ENCODE results near the gene TMPRSS2. TPM values are rescaled to one million over a fixed set of nuclear protein-coding genes. Genes with fewer than 3 reads are reported as not detected.

Gene TMPRSS2
- total and polyA plus RNA-seq, 2 of the 13 experiments (the other 11 are each of a cell fraction or from before 2014, with no cell fraction given), result 1.7 to 1.8 TPM

- WGBS (ENCODE audit: low lambda C conversion rate), result 67% methylated on average over 4 of the region's 5 CpGs
- intact Hi-C loops (cut with micrococcal nuclease; ENCODE audit: unreplicated experiment), result no loop called here
- no peak for TF ChIP-seq ZNF615 (CRISPR knock-in tag; IDR thresholded peaks at IDR 0.05; ENCODE audit: borderline replicate concordance)
- no peak for TF ChIP-seq NFKB2 (CRISPR knock-in tag; IDR thresholded peaks at IDR 0.05; ENCODE audit: borderline replicate concordance)
- no peak for TF ChIP-seq MTF1 (CRISPR knock-in tag; IDR thresholded peaks at IDR 0.05)
- no peak for TF ChIP-seq ZNF143 (CRISPR knock-in tag; IDR thresholded peaks at IDR 0.05)
- no peak for TF ChIP-seq HHEX (CRISPR knock-in tag; IDR thresholded peaks at IDR 0.05)
- no peak for TF ChIP-seq XRCC5 (optimal IDR thresholded peaks at IDR 0.05; ENCODE audit: low read length)
- TF ChIP-seq ATF1 (CRISPR knock-in tag; IDR thresholded peaks at IDR 0.05), result no peak
- no peak for TF ChIP-seq BRD4 (CRISPR knock-in tag; IDR thresholded peaks at IDR 0.05)
- TF ChIP-seq CENPX (CRISPR knock-in tag; IDR thresholded peaks at IDR 0.05), result no peak
- no peak for TF ChIP-seq REPIN1 (CRISPR knock-in tag; IDR thresholded peaks at IDR 0.05; ENCODE audit: borderline replicate concordance, low read depth)
- TF ChIP-seq ZFP41 (CRISPR knock-in tag; IDR thresholded peaks at IDR 0.05; ENCODE audit: borderline replicate concordance), result no peak
- TF ChIP-seq PHB2 (IDR thresholded peaks at IDR 0.05; ENCODE audit: partially characterized antibody), result no peak
- TF ChIP-seq USF2 (IDR thresholded peaks at IDR 0.05; ENCODE audit: low read depth, low read length), result no peak
- no peak for TF ChIP-seq USF2 (CRISPR knock-in tag; IDR thresholded peaks at IDR 0.05; ENCODE audit: borderline replicate concordance)
- TF ChIP-seq ONECUT2 (CRISPR knock-in tag; IDR thresholded peaks at IDR 0.05), result no peak
- TF ChIP-seq FOXP4 (CRISPR knock-in tag; IDR thresholded peaks at IDR 0.05), result no peak
- no peak for TF ChIP-seq ZNF276 (CRISPR knock-in tag; IDR thresholded peaks at IDR 0.05; ENCODE audit: low read depth)
- TF ChIP-seq PLSCR1 (CRISPR knock-in tag; IDR thresholded peaks at IDR 0.05; ENCODE audit: borderline replicate concordance), result no peak
- no peak for TF ChIP-seq ZNF33A (CRISPR knock-in tag; IDR thresholded peaks at IDR 0.05; ENCODE audit: borderline replicate concordance)
- TF ChIP-seq TBX2 (CRISPR knock-in tag; IDR thresholded peaks at IDR 0.05; ENCODE audit: borderline replicate concordance), result no peak
- ATAC-seq (no peak), DNase-seq (ENCODE audit: low spot score) (no peak), FAIRE-seq (no peak)
- Histone ChIP-seq H3K4me2 (ENCODE audit: low read depth, low read length) (no peak overlapping the region), H3K79me2 (ENCODE audit: insufficient read depth, low read length) (no peaks in the 10 kb centered on the region), H3K9ac (ENCODE audit: insufficient read depth, low read depth, low read length) (no peak overlapping the region), H3K9me3 (ENCODE audit: low read length) (no peaks in the 10 kb centered on the region), H3K36me3 (replicated peaks in 1 of 2; ENCODE audit: control insufficient read depth in 1 of 2, insufficient read depth in 2 of 2, low read length in 2 of 2) (no peaks in the 10 kb centered on the region), H3K27me3 (ENCODE audit: control insufficient read depth in 1 of 2, insufficient read depth in 2 of 2, low read length in 2 of 2) (no peaks in the 10 kb centered on the region), H2AFZ (ENCODE audit: low read length) (no peak overlapping the region), H3K27ac (ENCODE audit: extremely low read length, insufficient read depth, low read length) (no peak overlapping the region), H3K4me1 (ENCODE audit: insufficient read depth, low read length) (peaks cover 11% of the 10 kb centered on the region), H4K20me1 (ENCODE audit: insufficient read depth, low read length) (no peaks in the 10 kb centered on the region), H3K4me3 (replicated peaks in 1 of 3; ENCODE audit: insufficient read depth in 1 of 3, low read depth in 2 of 3, low read length in 3 of 3) (no peak overlapping the region)
- ChIA-PET CTCF (ENCODE audit: low intra/inter-chr PET ratio, low total read pairs) (no interaction called here), POLR2A (no interaction called here)
- BruUV-seq (replicated peaks), result no TSS peak
- in situ Hi-C loops (cut with HindIII; ENCODE audit: extremely low pct_ligation_motif_present, low pct_unique_long_range_greater_than_20kb), result no loop called here
Measured at GRCh38 chr21:41470054-41470453, 37.9 kb downstream of the TMPRSS2 start.

Measured in HepG2 (cell line).